Measurements from ENCODE around the gene SPAG16. TPM values are rescaled to one million over a fixed set of nuclear protein-coding genes. Genes with fewer than 3 reads are reported as not detected.
A peak's percentile ranks its signal among the peaks of the same experiment; 100 is the strongest.

Gene SPAG16
- total RNA-seq, 2 donors from 2014 or later = 5.0 to 10.4 TPM

DNA sequence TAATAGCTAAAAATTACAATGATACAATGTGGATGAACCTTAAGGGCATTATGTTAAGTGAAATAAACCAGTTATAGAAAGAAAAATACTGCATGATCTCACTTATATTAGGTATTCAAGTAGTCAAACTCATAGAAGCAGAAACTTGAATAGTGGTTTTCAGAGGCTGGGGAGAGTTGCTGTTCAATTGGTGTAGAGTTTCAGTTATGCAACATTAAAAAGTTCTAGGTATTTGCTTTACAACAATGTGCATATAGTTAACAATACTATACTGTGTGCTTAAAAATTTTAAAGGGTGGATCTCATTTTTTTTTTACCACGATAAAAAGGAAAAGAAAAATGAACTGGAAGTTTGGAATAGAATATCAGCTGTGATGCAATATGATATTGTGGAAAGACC is 479.1 kb downstream of the SPAG16 start:
- no peak for DNase-seq (ENCODE audit: low spot score in 2 of 2)
- Mint-ChIP-seq H3K9me3 (peaks cover 0 to 4% of the 10 kb centered on the region in 2 donors), H3K36me3 (no peaks in the 10 kb centered on the region), H3K27ac (no peak overlapping the region)
- no peak for ATAC-seq

DNA sequence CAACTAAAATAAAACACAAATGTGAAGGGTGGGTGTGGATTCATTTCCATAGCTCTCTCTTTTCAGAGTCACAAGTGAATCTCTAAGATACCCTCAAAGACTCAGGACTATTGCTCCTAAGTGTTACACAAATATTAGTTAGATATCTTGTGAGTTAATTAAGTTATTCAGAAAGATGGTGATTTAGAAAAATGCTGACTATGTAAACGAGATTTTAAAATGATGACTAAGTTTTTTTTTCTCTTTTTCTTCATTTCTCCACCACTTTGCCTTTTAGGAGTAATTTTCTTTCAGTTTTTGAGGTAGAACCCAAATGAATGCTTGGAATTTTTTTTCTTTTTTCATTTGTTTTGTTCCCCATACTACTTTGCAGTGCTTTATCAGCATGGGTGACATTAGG is 479.7 kb downstream of the SPAG16 start:
- DNase-seq (ENCODE audit: low spot score in 2 of 2) = no peak
- H3K9me3 Mint-ChIP-seq = peaks cover 0 to 4% of the 10 kb centered on the region in 2 donors
- H3K27ac Mint-ChIP-seq = no peak overlapping the region
- no peak for ATAC-seq
- no peaks in the 10 kb centered on the region for H3K36me3 Mint-ChIP-seq

- DNase-seq (ENCODE audit: low spot score in 2 of 2) (no peak), ATAC-seq (no peak)
- H3K36me3 Mint-ChIP-seq = no peaks in the 10 kb centered on the region
- no peak overlapping the region for H3K27ac Mint-ChIP-seq
- H3K9me3 Mint-ChIP-seq = peaks cover 0 to 4% of the 10 kb centered on the region in 2 donors
Observed at GRCh38 chr2:213764849-213765248, 480.6 kb downstream of the SPAG16 start.

GRCh38 chr2:213766062-213766461 is 481.8 kb downstream of the SPAG16 start:
- ATAC-seq (peak in 1 of 2 donors; percentile 35), DNase-seq (ENCODE audit: low spot score in 2 of 2) (no peak)
- no peak overlapping the region for H3K27ac Mint-ChIP-seq
- peaks cover 0 to 2% of the 10 kb centered on the region in 2 donors for H3K9me3 Mint-ChIP-seq
- H3K36me3 Mint-ChIP-seq = no peaks in the 10 kb centered on the region

GRCh38 chr2:213766465-213766901 is 482.2 kb downstream of the SPAG16 start:
- H3K27ac Mint-ChIP-seq = no peak overlapping the region
- ATAC-seq (peak in 1 of 2 donors; percentile 66), DNase-seq (ENCODE audit: low spot score in 2 of 2) (no peak)
- H3K9me3 Mint-ChIP-seq = no peaks in the 10 kb centered on the region
- no peaks in the 10 kb centered on the region for H3K36me3 Mint-ChIP-seq

- Mint-ChIP-seq H3K9me3 (no peaks in the 10 kb centered on the region), H3K27ac (no peak overlapping the region), H3K36me3 (no peaks in the 10 kb centered on the region)
- DNase-seq (ENCODE audit: low spot score in 2 of 2) (no peak), ATAC-seq (no peak)
Observed at GRCh38 chr2:213787869-213788268, 503.6 kb downstream of the SPAG16 start.

GRCh38 chr2:213789940-213790339 is 505.7 kb downstream of the SPAG16 start:
- no peak overlapping the region for H3K27ac Mint-ChIP-seq
- DNase-seq (ENCODE audit: low spot score in 2 of 2) = no peak
- no peaks in the 10 kb centered on the region for H3K9me3 Mint-ChIP-seq
- H3K36me3 Mint-ChIP-seq = no peaks in the 10 kb centered on the region
- ATAC-seq = no peak

DNA sequence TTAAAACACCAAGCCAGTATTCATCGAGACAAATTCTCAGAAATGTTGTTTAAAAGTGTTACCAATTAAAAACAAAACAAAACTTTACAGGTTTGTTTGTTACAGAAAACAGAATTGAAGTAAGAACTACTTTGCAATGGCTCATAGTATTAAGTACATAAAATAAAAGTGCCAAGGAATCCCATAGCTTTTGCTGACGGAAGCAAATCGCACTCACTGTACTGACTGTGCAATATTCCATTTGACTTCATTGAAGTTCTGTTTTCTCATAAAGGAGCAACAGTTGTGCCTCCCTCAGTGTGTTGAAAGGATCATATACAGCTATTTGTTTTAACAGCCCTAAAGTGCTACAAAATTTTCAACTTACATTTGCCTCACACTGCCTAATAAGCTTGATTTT is 507.8 kb downstream of the SPAG16 start:
- H3K36me3 Mint-ChIP-seq = no peaks in the 10 kb centered on the region
- H3K9me3 Mint-ChIP-seq = no peaks in the 10 kb centered on the region
- no peak overlapping the region for H3K27ac Mint-ChIP-seq
- no peak for DNase-seq (ENCODE audit: low spot score in 2 of 2)
- no peak for ATAC-seq

DNA sequence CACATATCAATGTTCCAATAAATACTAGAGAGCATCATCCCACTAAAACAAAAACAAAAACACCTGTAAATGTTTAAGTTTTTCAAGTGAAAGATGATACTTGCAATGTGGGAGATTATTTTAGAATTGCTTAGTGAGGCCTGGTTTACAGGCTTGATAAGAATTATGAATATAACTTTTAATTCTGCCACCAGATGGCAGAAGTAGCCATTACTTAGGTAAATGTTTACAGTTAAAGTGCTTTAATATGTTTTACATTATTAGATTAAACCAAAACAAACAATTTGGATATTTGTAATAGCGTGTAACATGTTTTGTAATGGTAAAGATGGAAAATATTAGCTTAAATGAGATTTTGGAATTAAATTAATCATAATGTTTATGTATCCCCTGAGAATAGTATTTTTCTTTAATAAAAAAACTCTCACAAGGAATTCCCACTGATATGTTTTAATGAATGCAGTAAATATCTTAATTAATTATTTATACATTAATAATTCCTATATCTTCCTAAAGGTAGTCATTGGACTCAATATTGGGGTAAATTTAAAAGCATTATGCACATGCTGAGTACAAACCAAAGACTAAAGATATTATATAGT is 522.0 kb downstream of the SPAG16 start:
- Mint-ChIP-seq H3K27ac (no peak overlapping the region), H3K9me3 (no peaks in the 10 kb centered on the region), H3K36me3 (no peaks in the 10 kb centered on the region)
- ATAC-seq (no peak), DNase-seq (ENCODE audit: low spot score in 2 of 2) (no peak)

GRCh38 chr2:213816583-213816982 is 532.3 kb downstream of the SPAG16 start:
- Mint-ChIP-seq H3K27ac (no peak overlapping the region), H3K9me3 (peaks cover 0 to 9% of the 10 kb centered on the region in 2 donors), H3K36me3 (no peaks in the 10 kb centered on the region)
- DNase-seq (ENCODE audit: low spot score in 2 of 2) (no peak), ATAC-seq (no peak)

- ATAC-seq = no peak
- peaks cover 4 to 21% of the 10 kb centered on the region in 2 donors for H3K9me3 Mint-ChIP-seq
- no peak overlapping the region for H3K27ac Mint-ChIP-seq
- H3K36me3 Mint-ChIP-seq = no peaks in the 10 kb centered on the region
- DNase-seq (ENCODE audit: low spot score in 2 of 2) = no peak
Observed at GRCh38 chr2:213818436-213818835, 534.2 kb downstream of the SPAG16 start.

DNA sequence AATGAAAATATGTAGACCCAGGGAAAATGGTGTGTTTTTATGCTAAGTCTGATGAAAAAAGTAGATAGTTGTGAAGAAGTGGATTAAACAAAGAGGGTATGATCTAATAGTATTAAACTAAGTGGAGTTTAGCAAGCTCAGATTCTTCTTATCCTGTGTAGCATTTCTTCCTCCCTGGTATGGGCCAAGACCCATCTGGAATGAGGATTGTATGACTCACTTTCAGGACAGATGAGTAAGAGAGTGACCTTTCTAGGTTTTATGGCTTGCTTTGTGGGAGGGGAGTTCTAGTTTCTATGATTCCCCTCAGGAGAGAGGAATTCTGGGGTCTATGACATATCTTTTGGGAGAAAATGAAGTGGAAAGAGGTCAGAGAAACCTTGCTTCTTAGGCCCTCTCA is 550.1 kb downstream of the SPAG16 start:
- Mint-ChIP-seq H3K27ac (no peak overlapping the region), H3K36me3 (peaks cover 0 to 3% of the 10 kb centered on the region in 2 donors), H3K9me3 (peaks cover 3 to 4% of the 10 kb centered on the region in 2 donors)
- ATAC-seq (no peak), DNase-seq (ENCODE audit: low spot score in 2 of 2) (no peak)

GRCh38 chr2:213834746-213835145 is 550.5 kb downstream of the SPAG16 start:
- DNase-seq (ENCODE audit: low spot score in 2 of 2) = no peak
- no peak for ATAC-seq
- Mint-ChIP-seq H3K36me3 (no peaks in the 10 kb centered on the region), H3K27ac (no peak overlapping the region), H3K9me3 (peaks cover 0 to 4% of the 10 kb centered on the region in 2 donors)

GRCh38 chr2:213846856-213847255 is 562.6 kb downstream of the SPAG16 start:
- no peak overlapping the region for H3K27ac Mint-ChIP-seq
- DNase-seq (ENCODE audit: low spot score in 2 of 2) (no peak), ATAC-seq (no peak)
- H3K9me3 Mint-ChIP-seq = peaks cover 0 to 3% of the 10 kb centered on the region in 2 donors
- H3K36me3 Mint-ChIP-seq = no peaks in the 10 kb centered on the region

DNA sequence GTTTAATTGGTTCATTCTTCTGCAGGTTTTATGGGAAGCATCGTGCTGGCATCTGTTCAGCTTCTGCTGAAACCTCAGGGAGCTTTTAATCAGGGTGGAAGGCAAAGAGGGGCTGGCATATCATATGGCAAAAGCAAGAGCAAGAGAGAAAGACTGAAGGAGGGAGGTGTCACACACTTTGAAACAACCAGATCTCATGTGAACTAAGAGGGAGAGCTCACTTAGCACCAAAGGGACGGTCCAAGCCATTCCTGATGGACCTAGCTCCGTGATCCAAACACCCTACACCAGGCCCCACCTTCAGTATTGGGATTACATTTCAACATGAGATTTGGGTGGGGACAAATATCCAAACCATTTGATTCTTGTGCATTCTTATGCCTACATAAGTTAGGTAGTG is 563.1 kb downstream of the SPAG16 start:
- no peak for ATAC-seq
- no peak for DNase-seq (ENCODE audit: low spot score in 2 of 2)
- Mint-ChIP-seq H3K36me3 (no peaks in the 10 kb centered on the region), H3K27ac (no peak overlapping the region), H3K9me3 (peaks cover 0 to 3% of the 10 kb centered on the region in 2 donors)

DNA sequence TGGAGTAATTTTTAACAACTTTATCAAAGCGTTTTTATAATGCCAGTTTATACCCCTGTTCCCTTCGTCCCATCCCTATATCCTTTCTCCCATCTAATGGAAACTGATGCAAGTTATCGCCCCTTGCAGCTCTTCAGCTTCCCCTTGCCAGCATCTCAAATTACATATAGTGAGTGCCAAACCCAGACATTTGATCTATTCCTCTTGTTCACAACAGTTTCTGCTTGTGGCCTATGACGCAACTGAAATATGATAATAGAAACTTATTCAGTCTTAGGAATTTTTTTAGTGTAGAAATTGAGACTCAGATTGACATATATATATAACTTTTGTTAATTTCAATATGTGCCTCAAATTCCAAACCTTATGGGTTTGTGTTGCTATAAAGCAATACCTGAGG is 564.4 kb downstream of the SPAG16 start:
- no peak overlapping the region for H3K27ac Mint-ChIP-seq
- peaks cover 0 to 3% of the 10 kb centered on the region in 2 donors for H3K9me3 Mint-ChIP-seq
- no peak for ATAC-seq
- no peaks in the 10 kb centered on the region for H3K36me3 Mint-ChIP-seq
- no peak for DNase-seq (ENCODE audit: low spot score in 2 of 2)

- DNase-seq (ENCODE audit: low spot score in 2 of 2) (no peak), ATAC-seq (no peak)
- Mint-ChIP-seq H3K9me3 (peaks cover 0 to 4% of the 10 kb centered on the region in 2 donors), H3K36me3 (no peaks in the 10 kb centered on the region), H3K27ac (no peak overlapping the region)
Observed at GRCh38 chr2:213861638-213862037, 577.4 kb downstream of the SPAG16 start.

DNA sequence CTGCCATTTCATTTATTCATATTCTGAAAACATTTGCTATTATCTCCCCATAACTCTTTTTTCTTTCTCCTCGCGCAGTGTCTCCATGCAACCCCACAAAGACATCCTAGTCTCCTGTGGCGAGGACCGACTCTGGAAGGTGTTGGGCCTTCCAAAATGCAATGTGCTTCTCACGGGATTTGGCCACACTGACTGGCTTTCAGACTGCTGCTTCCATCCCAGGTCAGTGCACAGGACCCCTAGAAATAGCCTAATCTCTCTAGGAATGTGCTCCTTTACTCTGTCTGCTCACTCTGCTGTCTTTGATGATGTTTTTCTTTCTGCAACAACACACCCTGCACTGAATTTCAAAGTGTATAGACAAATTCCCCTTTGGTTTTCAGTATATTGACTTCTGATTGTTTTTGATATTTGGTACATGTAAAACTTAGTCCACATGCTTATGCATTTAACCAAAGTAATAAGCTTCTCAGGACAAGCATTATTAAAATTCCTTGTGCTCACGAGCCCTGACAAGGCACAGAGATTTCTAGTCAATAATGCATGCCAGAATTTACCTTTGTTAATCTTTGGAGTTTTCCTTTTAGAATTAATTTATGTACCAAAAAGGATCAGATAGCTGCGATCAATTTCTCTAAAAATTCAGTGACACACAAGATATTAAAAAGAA is 578.3 kb downstream of the SPAG16 start:
- Mint-ChIP-seq H3K9me3 (peaks cover 0 to 4% of the 10 kb centered on the region in 2 donors), H3K36me3 (no peaks in the 10 kb centered on the region), H3K27ac (no peak overlapping the region)
- DNase-seq (ENCODE audit: low spot score in 2 of 2) = no peak
- no peak for ATAC-seq

All from activated naive CD4-positive, alpha-beta T cell treated with anti-CD3 and anti-CD28 coated beads, Interleukin-2, amount 50 U/mL, for 72 hours (primary cell).